Endothelial cell of umbilical vein (primary cell): Measurements from ENCODE around the gene DNASE1L1. TPM values are rescaled to one million over a fixed set of nuclear protein-coding genes. Genes with fewer than 3 reads are reported as not detected.

Source experiments
- BruUV-seq: library from RNA; stranded (reverse); fragments of 400-500 nt; replicated peaks from 2 replicates; lab custom pipeline; 2021; lab: Mats Ljungman, UMichigan
- CTCF ChIA-PET: fragments of 300-600, 350-600 bp; sonication (Branson Sonifier 250); formaldehyde crosslinking; loops from one replicate; lab custom pipeline; 2021; ENCODE audit warnings: antibody characterized with exemption, inconsistent platforms; lab: Charles Lee
- POLR2A ChIA-PET: fragments of 300-600, 350-600 bp; sonication (Branson Sonifier 250); formaldehyde crosslinking; loops from one replicate; lab custom pipeline; 2021; ENCODE audit warnings: antibody characterized with exemption, inconsistent platforms; lab: Charles Lee
- DNase-seq: peaks from one replicate; pipeline ENCODE4 v3.0.0-alpha.2; 2011; ENCODE audit warnings: low read depth, low spot score
- FAIRE-seq: peaks from 2 replicates; lab custom pipeline; 2011; peaks lifted over from hg19 to GRCh38; lab: Jason Lieb, UNC
- H2AFZ ChIP-seq: 2 replicates; pipeline ENCODE4 v1.6.0; 2012; ENCODE audit warnings: low read depth, low read length, control low read depth, inconsistent platforms
- H3K27ac ChIP-seq: 2 replicates; pipeline ENCODE4 v1.5.1; 2011; ENCODE audit warnings: low read depth, mild to moderate bottlenecking, control low read depth, low read length, moderate library complexity; ENCODE audit not compliant: insufficient read depth
- H3K27me3 ChIP-seq, 2 experiments: 2 replicates each; pipeline versions ENCODE4 v1.6.0 to v1.6.1; 2011; ENCODE audit warnings: low read length in 2 of 2, mixed read lengths in 1 of 2; ENCODE audit not compliant: control insufficient read depth in 2 of 2, insufficient read depth in 2 of 2
- H3K36me3 ChIP-seq, 2 experiments: 2 replicates in 1 of 2; 3 replicates in 1 of 2; pipeline ENCODE4 v1.5.1; 2011; ENCODE audit warnings: low read length in 2 of 2, mild to moderate bottlenecking in 1 of 2, moderate library complexity in 1 of 2; ENCODE audit not compliant: control insufficient read depth in 2 of 2, insufficient read depth in 2 of 2; ENCODE audit errors: extremely low read depth in 1 of 2
- H3K4me1 ChIP-seq: 3 replicates; pipeline ENCODE4 v1.5.1; 2011; ENCODE audit warnings: mild to moderate bottlenecking, low read length; ENCODE audit not compliant: control insufficient read depth, insufficient read depth; ENCODE audit errors: extremely low read depth
- H3K4me2 ChIP-seq: 2 replicates; pipeline ENCODE4 v1.6.1; 2011; ENCODE audit warnings: low read length, control low read depth, mixed read lengths; ENCODE audit not compliant: insufficient read depth
- H3K4me3 ChIP-seq, 3 experiments: fragments of 200-600 bp in 1 of 3; sonication (generic), shearing (Covaris generic) in 1 of 3; replicated peaks in 1 of 3; 2 replicates each; pipeline ENCODE4 v1.5.1; 2011 to 2016; ENCODE audit warnings: control low read depth in 3 of 3, low read length in 3 of 3, mild to moderate bottlenecking in 2 of 3, inconsistent platforms in 1 of 3, low read depth in 1 of 3, moderate library complexity in 1 of 3; ENCODE audit not compliant: insufficient read depth in 1 of 3
- H3K79me2 ChIP-seq: 2 replicates; pipeline ENCODE4 v1.6.0; 2012; ENCODE audit warnings: low read length, inconsistent platforms; ENCODE audit not compliant: control insufficient read depth, insufficient read depth
- H3K9ac ChIP-seq: replicated peaks from 2 replicates; pipeline ENCODE3; 2011; ENCODE audit warnings: low read length, control low read depth; ENCODE audit not compliant: insufficient read depth; ENCODE audit errors: extremely low read depth
- H3K9me1 ChIP-seq: replicated peaks from 3 replicates; pipeline ENCODE4 v1.6.0; 2011; ENCODE audit warnings: mild to moderate bottlenecking, low read length; ENCODE audit not compliant: control insufficient read depth, insufficient read depth; ENCODE audit errors: extremely low read depth
- H3K9me3 ChIP-seq: replicated peaks from 2 replicates; pipeline ENCODE4 v1.5.1; 2012; ENCODE audit warnings: low read length, inconsistent platforms; ENCODE audit not compliant: control insufficient read depth, insufficient read depth
- H4K20me1 ChIP-seq: replicated peaks from 2 replicates; pipeline ENCODE3; 2011; ENCODE audit warnings: mild to moderate bottlenecking, low read length; ENCODE audit not compliant: control insufficient read depth, insufficient read depth; ENCODE audit errors: extremely low read depth
- EZH2 ChIP-seq: IDR thresholded peaks from 2 replicates; pipeline ENCODE4 v1.6.1; 2012; ENCODE audit warnings: borderline replicate concordance, low read depth, mild to moderate bottlenecking, moderate library complexity, low read length, inconsistent platforms; ENCODE audit not compliant: severe bottlenecking
- FOS ChIP-seq: IDR thresholded peaks from 2 replicates; pipeline ENCODE4 v1.6.1; 2011; ENCODE audit warnings: mild to moderate bottlenecking, low read length, moderate library complexity, borderline replicate concordance; ENCODE audit not compliant: insufficient read depth
- GATA2 ChIP-seq: IDR thresholded peaks from 2 replicates; pipeline ENCODE4 v1.7.0; 2011; ENCODE audit warnings: low read depth, mild to moderate bottlenecking, moderate library complexity, mixed read lengths, low read length; ENCODE audit not compliant: insufficient read length, insufficient read depth
- JUN ChIP-seq: IDR thresholded peaks from 2 replicates; pipeline ENCODE4 v1.6.1; 2011; ENCODE audit warnings: borderline replicate concordance, low read depth; ENCODE audit not compliant: insufficient read length, insufficient read depth
- MAX ChIP-seq: IDR thresholded peaks from 2 replicates; pipeline ENCODE4 v1.6.1; 2011; ENCODE audit not compliant: insufficient read depth, insufficient read length
- MYC ChIP-seq: IDR thresholded peaks from one replicate; pipeline ENCODE4 v1.6.1; 2011; ENCODE audit warnings: mild to moderate bottlenecking, low read depth, low read length
- POLR2A ChIP-seq: IDR thresholded peaks from 2 replicates; pipeline ENCODE4 v1.6.1; 2012; ENCODE audit warnings: low read depth, mild to moderate bottlenecking, control low read depth, low read length
- POLR2AphosphoS5 ChIP-seq: IDR thresholded peaks from 2 replicates; pipeline ENCODE4 v1.6.1; 2012; ENCODE audit warnings: low read depth, mild to moderate bottlenecking, control low read depth, low read length, moderate library complexity; ENCODE audit not compliant: insufficient read depth
- dilution Hi-C: fragments of 300-500 bp; cut with MboI; formaldehyde crosslinking; loops from one replicate; pipeline ENCODE4 v1.15.0; 2019; ENCODE audit warnings: low sequenced_read_pairs; ENCODE audit not compliant: extremely low pct_ligation_motif_present
- intact Hi-C: fragments of 100-400 bp; cut with micrococcal nuclease; formaldehyde crosslinking; loops from one replicate; pipeline ENCODE4 v1.10.0; 2022
- polyA plus RNA-seq, 4 experiments: library from polyadenylated mRNA; depleted of rRNA in 3 of 4; stranded (reverse) in 3 of 4; unstranded in 1 of 4; fragments of >200 nt; gene quantifications; 2 replicates each; pipeline versions ENCODE4 v1.2.1 to v1.2.3, GENCODE V29; 2011 to 2012; ENCODE audit warnings: missing spikeins in 1 of 4
- total RNA-seq: library from RNA; stranded (reverse); gene quantifications from 2 replicates; pipeline ENCODE4 v1.2.3, GENCODE V29; 2021
- TF ChIP-seq, protein P1 (sequence below), 2 donors: IDR thresholded peaks; 1 replicate in 1 of 2; 2 replicates in 1 of 2; pipeline ENCODE4 v1.5.1; 2011; ENCODE audit warnings: low read length in 2 of 2, mild to moderate bottlenecking in 2 of 2, moderate library complexity in 2 of 2, control low read depth in 1 of 2, inconsistent platforms in 1 of 2, low read depth in 1 of 2; ENCODE audit not compliant: insufficient read depth in 1 of 2; ENCODE audit errors: extremely low read depth in 1 of 2

Gene DNASE1L1
- total and polyA plus RNA-seq, 2 donors (not counting 3 experiments of a cell fraction or from before 2014, with no cell fraction given): 61.5 to 84.9 TPM

DNA sequence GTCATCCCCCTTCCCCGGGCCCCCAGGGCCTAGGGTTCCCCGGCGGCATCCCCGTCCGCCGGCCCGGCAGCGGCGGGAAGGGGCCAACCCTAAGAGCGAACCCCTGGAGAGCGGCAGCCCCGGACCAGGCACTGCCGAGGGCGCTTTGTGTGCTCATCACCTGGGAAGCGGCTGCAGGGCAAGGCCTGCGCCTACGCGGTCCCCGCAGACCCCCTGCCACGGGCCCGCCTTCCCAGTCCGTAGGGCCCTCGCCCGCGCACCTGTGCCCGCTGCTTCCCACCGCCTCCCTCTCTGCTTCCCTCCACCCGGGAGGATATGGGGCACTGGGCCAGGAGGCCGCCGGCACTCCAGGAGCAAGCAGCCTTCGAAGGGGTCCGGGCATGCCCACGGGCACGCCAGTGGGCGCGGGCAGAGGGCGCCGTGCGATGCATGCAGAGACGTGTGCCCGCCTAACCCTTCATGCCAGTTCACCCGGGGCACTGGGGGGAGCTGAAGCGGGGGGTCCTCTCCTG lies 37.2 kb downstream of the DNASE1L1 start:
- ChIA-PET POLR2A (no interaction called here), CTCF (no interaction called here)
- Histone ChIP-seq H3K9ac (peak overlapping the region; percentile 6), H3K4me1 (peaks cover 30% of the 10 kb centered on the region), H3K27ac (no peak overlapping the region), H2AFZ (no peak overlapping the region), H3K4me2 (peak overlapping the region; percentile 71), H3K9me3 (no peaks in the 10 kb centered on the region), H3K27me3 (no peaks in the 10 kb centered on the region), H3K9me1 (no peaks in the 10 kb centered on the region), H3K4me3 (peak overlapping the region in 1 of 3 experiments; percentile 52), H3K36me3 (peaks cover 9% of the 10 kb centered on the region in 2 experiments), H3K79me2 (peaks cover 43% of the 10 kb centered on the region), H4K20me1 (no peaks in the 10 kb centered on the region)
- FAIRE-seq (no peak), DNase-seq (no peak)
- TF ChIP-seq JUN (no peak), POLR2A (no peak), MAX (no peak), GATA2 (no peak), POLR2AphosphoS5 (no peak), EZH2 (no peak), FOS (no peak), MYC (no peak)
- TF ChIP-seq, protein P1, sequence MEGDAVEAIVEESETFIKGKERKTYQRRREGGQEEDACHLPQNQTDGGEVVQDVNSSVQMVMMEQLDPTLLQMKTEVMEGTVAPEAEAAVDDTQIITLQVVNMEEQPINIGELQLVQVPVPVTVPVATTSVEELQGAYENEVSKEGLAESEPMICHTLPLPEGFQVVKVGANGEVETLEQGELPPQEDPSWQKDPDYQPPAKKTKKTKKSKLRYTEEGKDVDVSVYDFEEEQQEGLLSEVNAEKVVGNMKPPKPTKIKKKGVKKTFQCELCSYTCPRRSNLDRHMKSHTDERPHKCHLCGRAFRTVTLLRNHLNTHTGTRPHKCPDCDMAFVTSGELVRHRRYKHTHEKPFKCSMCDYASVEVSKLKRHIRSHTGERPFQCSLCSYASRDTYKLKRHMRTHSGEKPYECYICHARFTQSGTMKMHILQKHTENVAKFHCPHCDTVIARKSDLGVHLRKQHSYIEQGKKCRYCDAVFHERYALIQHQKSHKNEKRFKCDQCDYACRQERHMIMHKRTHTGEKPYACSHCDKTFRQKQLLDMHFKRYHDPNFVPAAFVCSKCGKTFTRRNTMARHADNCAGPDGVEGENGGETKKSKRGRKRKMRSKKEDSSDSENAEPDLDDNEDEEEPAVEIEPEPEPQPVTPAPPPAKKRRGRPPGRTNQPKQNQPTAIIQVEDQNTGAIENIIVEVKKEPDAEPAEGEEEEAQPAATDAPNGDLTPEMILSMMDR (IDR thresholded peaks at IDR 0.05; ENCODE audit: extremely low read depth in 1 of 2, insufficient read depth in 1 of 2, low read depth in 1 of 2, low read length in 2 of 2): no peak
- no TSS peak for BruUV-seq
- intact Hi-C loops: loop anchor here (5.0 kb wide), 1 partner anchor 35 kb away; the partner anchor contains the start of gene DNASE1L1
- dilution Hi-C loops: no loop called here
